H1 (cell line): ENCODE data around the gene MAST2. TPM values are rescaled to one million over a fixed set of nuclear protein-coding genes. Genes with fewer than 3 reads are reported as not detected.

Experiments
- CTCF ChIA-PET: fragments of 300-600 bp; sonication (Branson Sonifier 250); formaldehyde crosslinking; loops from one replicate; lab custom pipeline; 2021; ENCODE audit not compliant: partially characterized antibody; lab: Charles Lee
- POLR2A ChIA-PET: fragments of 300-600 bp; sonication (Branson Sonifier 250); formaldehyde crosslinking; loops from one replicate; lab custom pipeline; 2021; ENCODE audit warnings: inconsistent platforms; ENCODE audit not compliant: partially characterized antibody; lab: Charles Lee
- DNase-seq, 2 experiments: peaks; one replicate each; pipeline versions ENCODE4 v3.0.0 to v3.0.0-alpha.2; 2010 to 2022; ENCODE audit warnings: low spot score in 2 of 2, low read depth in 1 of 2, mixed read lengths in 1 of 2
- FAIRE-seq: peaks from 2 replicates; lab custom pipeline; 2011; peaks lifted over from hg19 to GRCh38; lab: Jason Lieb, UNC
- H2AFZ ChIP-seq: 2 replicates; pipeline ENCODE4 v1.8.1; 2012; ENCODE audit warnings: low read length, inconsistent platforms
- H2AK5ac ChIP-seq: 2 replicates; pipeline ENCODE4 v1.6.1; 2013; ENCODE audit warnings: low read depth, low read length
- H2BK120ac ChIP-seq: replicated peaks from 2 replicates; pipeline ENCODE3; 2013; ENCODE audit warnings: low read depth, low read length, inconsistent platforms
- H2BK12ac ChIP-seq: 2 replicates; pipeline ENCODE4 v1.6.1; 2013; ENCODE audit warnings: low read depth, low read length
- H2BK15ac ChIP-seq: 2 replicates; pipeline ENCODE4 v1.6.1; 2013; ENCODE audit warnings: low read length
- H2BK20ac ChIP-seq: 2 replicates; pipeline ENCODE4 v1.6.1; 2013; ENCODE audit warnings: low read length
- H2BK5ac ChIP-seq: 2 replicates; pipeline ENCODE4 v1.6.1; 2013; ENCODE audit warnings: low read depth, low read length
- H3K14ac ChIP-seq: 2 replicates; pipeline ENCODE4 v1.6.1; 2013; ENCODE audit warnings: inconsistent platforms; ENCODE audit not compliant: insufficient read length
- H3K18ac ChIP-seq: 2 replicates; pipeline ENCODE4 v1.6.1; 2013; ENCODE audit warnings: low read length; ENCODE audit errors: extremely low read depth
- H3K23ac ChIP-seq: 2 replicates; pipeline ENCODE4 v1.6.1; 2013; ENCODE audit warnings: inconsistent platforms; ENCODE audit not compliant: insufficient read length
- H3K23me2 ChIP-seq: 2 replicates; pipeline ENCODE4 v1.6.1; 2013; ENCODE audit warnings: low read depth, low read length
- H3K27ac ChIP-seq: 2 replicates; pipeline ENCODE4 v1.6.1; 2011; ENCODE audit warnings: low read depth, low read length, inconsistent platforms
- H3K27me3 ChIP-seq, 4 experiments: replicated peaks in 1 of 4; 1 replicate in 1 of 4; 2 replicates in 3 of 4; pipeline versions ENCODE4 v1.6.1 to v1.8.1; 2011 to 2013; ENCODE audit warnings: low read length in 3 of 4, mild to moderate bottlenecking in 3 of 4, inconsistent platforms in 2 of 4, mixed read lengths in 2 of 4, moderate library complexity in 1 of 4; ENCODE audit not compliant: control insufficient read depth in 3 of 4, insufficient read depth in 3 of 4; ENCODE audit errors: extremely low read depth in 1 of 4
- H3K36me3 ChIP-seq, 4 experiments: 2 replicates each; pipeline versions ENCODE4 v1.6.1 to v1.8.1; 2011 to 2013; ENCODE audit warnings: mild to moderate bottlenecking in 4 of 4, low read length in 3 of 4, moderate library complexity in 2 of 4, control low read depth in 1 of 4, inconsistent platforms in 1 of 4; ENCODE audit not compliant: insufficient read depth in 4 of 4, control insufficient read depth in 2 of 4
- H3K4ac ChIP-seq: replicated peaks from 2 replicates; pipeline ENCODE3; 2013; ENCODE audit warnings: low read length, low read depth, mixed read lengths, inconsistent platforms; ENCODE audit not compliant: insufficient read length
- H3K4me1 ChIP-seq, 4 experiments: replicated peaks in 1 of 4; 1 replicate in 1 of 4; 2 replicates in 3 of 4; pipeline versions ENCODE4 v1.6.1 to v1.8.1; 2011 to 2013; ENCODE audit warnings: low read length in 3 of 4, inconsistent platforms in 2 of 4, mixed read lengths in 1 of 4; ENCODE audit not compliant: insufficient read depth in 4 of 4, control insufficient read depth in 3 of 4
- H3K4me2 ChIP-seq, 2 experiments: 2 replicates each; pipeline versions ENCODE4 v1.6.1 to v1.8.1; 2011 to 2013; ENCODE audit warnings: low read depth in 2 of 2, low read length in 2 of 2, control low read depth in 1 of 2, inconsistent platforms in 1 of 2, mild to moderate bottlenecking in 1 of 2; ENCODE audit not compliant: insufficient read depth in 1 of 2
- H3K4me3 ChIP-seq, 4 experiments: fragments of 200-600, 300-600 bp in 1 of 4; sonication (generic), shearing (Covaris generic), sonication (Bioruptor Twin) in 1 of 4; 2 replicates each; pipeline versions ENCODE4 v1.5.1 to v1.8.1; 2011 to 2016; ENCODE audit warnings: low read length in 4 of 4, low read depth in 3 of 4, control low read depth in 2 of 4, inconsistent platforms in 2 of 4, mild to moderate bottlenecking in 2 of 4, mixed read lengths in 1 of 4, moderate library complexity in 1 of 4; ENCODE audit not compliant: insufficient read depth in 2 of 4; ENCODE audit errors: extremely low read depth in 1 of 4
- H3K56ac ChIP-seq: replicated peaks from 2 replicates; pipeline ENCODE3; 2013; ENCODE audit warnings: low read depth, mild to moderate bottlenecking, mixed read lengths, low read length, inconsistent platforms; ENCODE audit not compliant: insufficient read length
- H3K79me1 ChIP-seq: 2 replicates; pipeline ENCODE4 v1.6.1; 2013; ENCODE audit warnings: low read depth, low read length, control low read depth
- H3K79me2 ChIP-seq, 2 experiments: 2 replicates each; pipeline versions ENCODE4 v1.6.1 to v1.8.1; 2012 to 2013; ENCODE audit warnings: low read length in 2 of 2, mild to moderate bottlenecking in 2 of 2, inconsistent platforms in 1 of 2; ENCODE audit not compliant: insufficient read depth in 2 of 2, control insufficient read depth in 1 of 2
- H3K9ac ChIP-seq, 4 experiments: replicated peaks in 1 of 4; 1 replicate in 1 of 4; 2 replicates in 3 of 4; pipeline versions ENCODE4 v1.6.1 to v1.8.1; 2011 to 2013; ENCODE audit warnings: low read depth in 3 of 4, low read length in 3 of 4, control low read depth in 2 of 4, mild to moderate bottlenecking in 2 of 4, moderate library complexity in 2 of 4, inconsistent platforms in 1 of 4; ENCODE audit errors: extremely low read depth in 1 of 4
- H3K9me3 ChIP-seq, 2 experiments: 2 replicates each; pipeline versions ENCODE4 v1.6.1 to v1.8.1; 2012 to 2013; ENCODE audit warnings: mild to moderate bottlenecking in 2 of 2, moderate library complexity in 2 of 2, control low read depth in 1 of 2, inconsistent platforms in 1 of 2, low read depth in 1 of 2, low read length in 1 of 2, mixed read lengths in 1 of 2; ENCODE audit not compliant: insufficient read depth in 2 of 2
- H4K20me1 ChIP-seq, 2 experiments: replicated peaks in 1 of 2; 2 replicates each; pipeline versions ENCODE3 to v1.8.1; 2011 to 2013; ENCODE audit warnings: inconsistent platforms in 2 of 2, low read length in 2 of 2, mild to moderate bottlenecking in 1 of 2; ENCODE audit not compliant: insufficient read depth in 2 of 2, control insufficient read depth in 1 of 2
- H4K5ac ChIP-seq: 2 replicates; pipeline ENCODE4 v1.6.1; 2013; ENCODE audit warnings: low read length, low read depth, mixed read lengths, inconsistent platforms; ENCODE audit not compliant: insufficient read length
- H4K8ac ChIP-seq: 2 replicates; pipeline ENCODE4 v1.8.0; 2013; ENCODE audit warnings: mild to moderate bottlenecking, moderate library complexity, low read length, inconsistent platforms; ENCODE audit not compliant: insufficient read depth; ENCODE audit errors: extremely low read depth
- H4K91ac ChIP-seq: replicated peaks from 2 replicates; pipeline ENCODE3; 2013; ENCODE audit warnings: low read length, mixed read lengths, inconsistent platforms; ENCODE audit not compliant: insufficient read length
- ASH2L ChIP-seq: fragments of 200-600, 300-600 bp; sonication (generic); IDR thresholded peaks from one replicate; pipeline ENCODE4 v1.7.1; 2017; ENCODE audit warnings: low read length
- ATF3 ChIP-seq: IDR thresholded peaks from 2 replicates; pipeline ENCODE4 v1.6.1; 2011; ENCODE audit warnings: low read depth, mild to moderate bottlenecking, low read length; ENCODE audit not compliant: insufficient read depth
- BRCA1 ChIP-seq: IDR thresholded peaks from 2 replicates; pipeline ENCODE4 v1.6.1; 2012; ENCODE audit warnings: low read depth, low read length, improper control_type of control experiment
- CREB1 ChIP-seq: IDR thresholded peaks from 2 replicates; pipeline ENCODE4 v1.6.1; 2012; ENCODE audit warnings: inconsistent platforms
- EZH2 ChIP-seq: fragments of 200-600 bp; sonication (generic); IDR thresholded peaks from 2 replicates; pipeline ENCODE4 v1.7.1; 2012; ENCODE audit warnings: low read depth, mild to moderate bottlenecking, moderate library complexity, low read length, inconsistent platforms; ENCODE audit not compliant: severe bottlenecking
- FOSL1 ChIP-seq: IDR thresholded peaks from 2 replicates; pipeline ENCODE4 v1.6.1; 2011; ENCODE audit warnings: mild to moderate bottlenecking, low read depth, low read length, moderate library complexity; ENCODE audit not compliant: insufficient read depth
- GABPA ChIP-seq: IDR thresholded peaks from 2 replicates; pipeline ENCODE4 v1.6.1; 2011; ENCODE audit warnings: mild to moderate bottlenecking, low read length, moderate library complexity, borderline replicate concordance; ENCODE audit not compliant: insufficient read depth
- JUND ChIP-seq: IDR thresholded peaks from 2 replicates; pipeline ENCODE4 v1.6.1; 2011; ENCODE audit warnings: mild to moderate bottlenecking, improper control_type of control experiment, low read length
- KDM4A ChIP-seq: IDR thresholded peaks from one replicate; pipeline ENCODE4 v1.7.1; 2012; ENCODE audit warnings: low read depth, mild to moderate bottlenecking, moderate library complexity, low read length, inconsistent platforms; ENCODE audit not compliant: severe bottlenecking
- MAFK ChIP-seq: IDR thresholded peaks from 2 replicates; pipeline ENCODE4 v1.6.1; 2012; ENCODE audit warnings: low read depth, mild to moderate bottlenecking, improper control_type of control experiment, low read length
- POLR2AphosphoS5 ChIP-seq: IDR thresholded peaks from 2 replicates; pipeline ENCODE4 v1.6.1; 2011; ENCODE audit warnings: low read depth, low read length
- RFX5 ChIP-seq: IDR thresholded peaks from 2 replicates; pipeline ENCODE4 v1.6.1; 2011; ENCODE audit warnings: low read depth, low read length, improper control_type of control experiment, borderline replicate concordance
- SAP30 ChIP-seq: fragments of 300-600 bp; sonication (generic); IDR thresholded peaks from 2 replicates; pipeline ENCODE4 v1.7.1; 2012; ENCODE audit warnings: low read length, moderate library complexity, mild to moderate bottlenecking, inconsistent platforms; ENCODE audit not compliant: insufficient read depth, insufficient replicate concordance
- SIX5 ChIP-seq: IDR thresholded peaks from 2 replicates; pipeline ENCODE4 v1.6.1; 2011; ENCODE audit warnings: mild to moderate bottlenecking, low read depth, low read length
- polyA plus RNA-seq, 7 experiments: library from polyadenylated mRNA; depleted of rRNA in 3 of 7; stranded (reverse) in 5 of 7; unstranded in 2 of 7; fragments of >200 nt in 5 of 7; fragments of 200-250 nt in 2 of 7; gene quantifications; 1 replicate in 5 of 7; 2 replicates in 1 of 7; 4 replicates in 1 of 7; pipeline versions ENCODE4 v1.2.1 to v1.2.3, GENCODE V29; 2011 to 2013; ENCODE audit warnings: missing spikeins in 2 of 7, mixed read lengths in 2 of 7
- total RNA-seq: library from RNA; stranded (reverse); fragmentation: NEBNext Ultra II Directional; extraction: Animal tissue kit (Norgen Biotek cat#: 25700); gene quantifications from 2 replicates; pipeline ENCODE4 v1.2.1, GENCODE V29; 2021

The MAST2 gene
- total and polyA plus RNA-seq, 2 of the 8 experiments (the other 6 are each of a cell fraction or from before 2014, with no cell fraction given): 20.5 to 35.4 TPM

- FAIRE-seq: no peak
- H2BK15ac ChIP-seq: no peak overlapping the region
- TF ChIP-seq MAFK (no peak), CREB1 (no peak), KDM4A (no peak), SAP30 (no peak), GABPA (no peak), SIX5 (no peak), BRCA1 (no peak), POLR2AphosphoS5 (no peak), ASH2L (no peak), RFX5 (no peak), ATF3 (no peak), EZH2 (no peak), FOSL1 (no peak), JUND (no peak)
These were observed 53.8 kb downstream of the MAST2 start for GRCh38 chr1:45857101-45857700.

More at GRCh38 chr1:45857101-45857700, 53.8 kb downstream of the MAST2 start:
- Histone ChIP-seq H3K36me3 (no peaks in the 10 kb centered on the region), H2BK120ac (no peak overlapping the region), H3K4ac (no peak overlapping the region), H3K14ac (no peak overlapping the region), H2AFZ (no peak overlapping the region), H3K27ac (no peak overlapping the region), H3K79me1 (peaks cover 2% of the 10 kb centered on the region; the same call in 1 of the 2 replicates), H3K27me3 (no peaks in the 10 kb centered on the region), H3K4me3 (no peak overlapping the region), H3K4me1 (peaks cover 0 to 4% (median 0%) of the 10 kb centered on the region in 4 experiments; a peak in 1 of 7 replicates), H2BK5ac (no peak overlapping the region), H3K4me2 (no peak overlapping the region), H4K91ac (no peak overlapping the region), H3K18ac (no peak overlapping the region), H2BK20ac (no peak overlapping the region), H3K23me2 (no peaks in the 10 kb centered on the region), H2BK12ac (no peak overlapping the region), H2AK5ac (no peak overlapping the region), H3K9ac (no peak overlapping the region), H3K79me2 (peaks cover 0 to 37% of the 10 kb centered on the region in 2 experiments; a peak in 2 of 4 replicates), H4K8ac (no peak overlapping the region), H3K9me3 (no peaks in the 10 kb centered on the region), H3K56ac (no peak overlapping the region), H4K5ac (no peak overlapping the region), H4K20me1 (no peaks in the 10 kb centered on the region), H3K23ac (no peak overlapping the region)
- ChIA-PET CTCF (interaction anchor here (0.6 kb wide), 1 partner anchor 490 kb away, joined by 3 read pairs; no protein-coding TSS in a partner anchor), POLR2A (interaction anchor here (0.7 kb wide), 1 partner anchor 10 kb away, joined by 3 read pairs; no protein-coding TSS in a partner anchor)
- DNase-seq: no peak
